Tibial artery (tissue), 4 donors: ENCODE data around the gene ARHGEF37.
"Not testable (repeated sequence)": the region's sequence is repeated elsewhere in the genome, so short reads cannot be mapped to it uniquely, and the experiment has no call there.

ENCODE experiments used
- DNase-seq, 2 donors: peaks; one replicate each; pipeline ENCODE4 v3.0.0-alpha.2; 2019
- H3K27ac ChIP-seq, 2 donors: fragments of 200-600 bp; sonication (generic) in 1 of 2; 1 replicate in 1 of 2; 2 replicates in 1 of 2; pipeline ENCODE4 v1.5.1; 2018 to 2019; ENCODE audit warnings: mild to moderate bottlenecking in 1 of 2
- H3K27me3 ChIP-seq, 2 donors: fragments of 200-600 bp; sonication (generic) in 1 of 2; one replicate each; pipeline versions ENCODE4 v1.5.1 to v1.6.0; 2016 to 2019
- H3K36me3 ChIP-seq, 3 donors: fragments of 200-600 bp; sonication (generic) in 2 of 3; one replicate each; pipeline ENCODE4 v1.5.1; 2016 to 2019; ENCODE audit warnings: mild to moderate bottlenecking in 2 of 3
- H3K4me1 ChIP-seq, 4 donors: fragments of 200-600 bp; sonication (generic) in 2 of 4; 1 replicate in 3 of 4; 2 replicates in 1 of 4; pipeline ENCODE4 v1.5.1; 2016 to 2019
- H3K4me3 ChIP-seq, 2 donors: fragments of 200-600 bp; sonication (generic) in 1 of 2; 1 replicate in 1 of 2; 2 replicates in 1 of 2; pipeline ENCODE4 v1.5.1; 2018 to 2019; ENCODE audit warnings: mild to moderate bottlenecking in 2 of 2
- H3K9me3 ChIP-seq, 3 donors: fragments of 200-600 bp; sonication (generic) in 1 of 3; one replicate each; pipeline ENCODE4 v1.5.1; 2016 to 2019
- CTCF ChIP-seq, 2 experiments: fragments of 200-600 bp in 1 of 2; fragments of 450-650 bp in 1 of 2; IDR thresholded peaks; one replicate each; pipeline ENCODE4 v1.5.1; 2017 to 2019; ENCODE audit warnings: antibody characterized with exemption in 2 of 2, mild to moderate bottlenecking in 1 of 2, moderate library complexity in 1 of 2
- intact Hi-C: fragments of 100-400 bp; cut with DNase I; formaldehyde crosslinking; loops from one replicate; pipeline ENCODE4 v1.15.0; 2023; ENCODE audit warnings: low total_unique reads

ARHGEF37 gene

GRCh38 chr5:149645236-149645635 lies 63.9 kb downstream of the ARHGEF37 start:
- no peaks in the 10 kb centered on the region for H3K9me3 ChIP-seq
- intact Hi-C loops: loop anchor here (10.0 kb wide), 1 partner anchor 350 kb away; no protein-coding TSS in a partner anchor

GRCh38 chr5:149645725-149646124 lies 64.4 kb downstream of the ARHGEF37 start:
- Histone ChIP-seq H3K27me3 (no peaks in the 10 kb centered on the region), H3K4me3 (no peak overlapping the region), H3K9me3 (no peaks in the 10 kb centered on the region), H3K27ac (no peak overlapping the region), H3K36me3 (no peaks in the 10 kb centered on the region), H3K4me1 (peaks cover 0 to 7% (median 2%) of the 10 kb centered on the region in 4 donors)
- TF ChIP-seq CTCF (IDR thresholded peaks at IDR 0.05): no peak
- intact Hi-C loops: loop anchor here (10.0 kb wide), 1 partner anchor 349 kb away; no protein-coding TSS in a partner anchor
- DNase-seq: no peak

More at GRCh38 chr5:149645236-149645635, 63.9 kb downstream of the ARHGEF37 start:
- DNase-seq: no peak
- TF ChIP-seq CTCF (IDR thresholded peaks at IDR 0.05): no peak
- no peaks in the 10 kb centered on the region for H3K27me3 ChIP-seq
- H3K27ac ChIP-seq: no peak overlapping the region
- H3K4me1 ChIP-seq: peaks cover 0 to 8% (median 3%) of the 10 kb centered on the region in 4 donors
- no peaks in the 10 kb centered on the region for H3K36me3 ChIP-seq
- H3K4me3 ChIP-seq: no peak overlapping the region

GRCh38 chr5:149646564-149646963 lies 65.3 kb downstream of the ARHGEF37 start:
- no peak for TF ChIP-seq CTCF (IDR thresholded peaks at IDR 0.05)
- H3K27ac ChIP-seq: no peak overlapping the region
- intact Hi-C loops: loop anchor here (10.0 kb wide), 1 partner anchor 348 kb away; no protein-coding TSS in a partner anchor
- H3K4me1 ChIP-seq: no peaks in the 10 kb centered on the region
- DNase-seq: no peak
- H3K4me3 ChIP-seq: no peak overlapping the region
- no peaks in the 10 kb centered on the region for H3K27me3 ChIP-seq
- no peaks in the 10 kb centered on the region for H3K9me3 ChIP-seq
- H3K36me3 ChIP-seq: no peaks in the 10 kb centered on the region

- no peaks in the 10 kb centered on the region for H3K4me1 ChIP-seq
- TF ChIP-seq CTCF (IDR thresholded peaks at IDR 0.05): no peak
- intact Hi-C loops: loop anchor here (10.0 kb wide), 1 partner anchor 347 kb away; no protein-coding TSS in a partner anchor
- no peak for DNase-seq
- H3K27me3 ChIP-seq: no peaks in the 10 kb centered on the region
- no peaks in the 10 kb centered on the region for H3K36me3 ChIP-seq
- no peaks in the 10 kb centered on the region for H3K9me3 ChIP-seq
- no peak overlapping the region for H3K4me3 ChIP-seq
- H3K27ac ChIP-seq: no peak overlapping the region
These were observed 66.0 kb downstream of the ARHGEF37 start for GRCh38 chr5:149647334-149647733.

GRCh38 chr5:149648464-149649393 lies 67.4 kb downstream of the ARHGEF37 start:
- H3K27ac ChIP-seq, H3K9me3 ChIP-seq, H3K4me1 ChIP-seq, H3K27me3 ChIP-seq, H3K36me3 ChIP-seq, H3K4me3 ChIP-seq, DNase-seq: not testable (repeated sequence)
- intact Hi-C loops: loop anchor here (10.0 kb wide), 1 partner anchor 346 kb away; no protein-coding TSS in a partner anchor

- not testable (repeated sequence) for H3K36me3 ChIP-seq, H3K27ac ChIP-seq, DNase-seq, H3K9me3 ChIP-seq, H3K4me3 ChIP-seq, H3K27me3 ChIP-seq, H3K4me1 ChIP-seq
- intact Hi-C loops: loop anchor here (10.0 kb wide), 1 partner anchor 345 kb away; no protein-coding TSS in a partner anchor
These were observed 68.4 kb downstream of the ARHGEF37 start for GRCh38 chr5:149649730-149650129.
